ENCODE measurements around the gene OR5K1. TPM values are rescaled to one million over a fixed set of nuclear protein-coding genes. Genes with fewer than 3 reads are reported as not detected.

The OR5K1 gene
- total RNA-seq: not detected in 2 replicates

DNA sequence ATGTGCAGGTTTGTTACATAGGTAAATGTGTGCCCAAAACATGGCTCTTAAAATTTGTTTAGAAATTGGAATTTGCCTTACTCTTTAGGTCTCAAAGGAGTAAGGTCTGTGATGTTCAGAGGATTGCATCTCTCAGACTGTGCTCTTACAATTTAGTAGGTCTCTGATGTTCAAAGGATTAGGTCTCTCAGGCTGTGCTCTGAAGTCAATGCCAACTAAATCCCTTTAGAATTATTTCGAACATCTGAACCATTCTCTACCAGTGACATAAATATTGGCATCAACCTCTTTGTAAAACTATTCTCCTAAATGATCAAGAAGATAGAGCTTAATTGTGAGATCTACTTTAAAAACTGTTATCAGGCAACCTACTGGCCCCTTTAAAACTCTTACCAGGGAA is at the start of gene OR5K1:
Gene OR5K1 (plus strand): TSS at position 301 of the 400 bp plus-strand sequence. CDS start 6,376 bp downstream, outside the sequence.

DNA sequence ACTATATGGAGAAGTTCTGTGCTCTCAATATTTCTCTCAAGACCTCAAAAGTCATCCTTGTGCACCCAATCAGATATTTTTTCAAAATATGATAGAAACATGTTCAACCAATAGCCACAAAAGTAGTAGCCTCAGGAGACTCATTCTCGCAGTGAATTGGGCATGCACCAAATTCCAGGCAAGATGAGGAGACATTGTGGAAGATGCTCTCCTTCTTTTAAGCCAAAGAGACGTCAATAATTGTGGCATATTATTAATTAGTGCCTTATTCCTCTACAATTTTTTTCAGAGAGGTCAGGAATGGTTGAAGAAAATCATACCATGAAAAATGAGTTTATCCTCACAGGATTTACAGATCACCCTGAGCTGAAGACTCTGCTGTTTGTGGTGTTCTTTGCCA is 34.4 kb downstream of the OR5K1 start, which contains the start of gene OR5K2:
Gene OR5K2 (plus strand): TSS at position 301 of the 400 bp plus-strand sequence. CDS start 0 bp downstream, at position 301.

Other genes starting within 250 kb of the OR5K1 start
- not detected in 2 replicates for gene OR5H6, start 199.0 kb upstream of the OR5K1 start, total RNA-seq
- not detected in 2 replicates for gene OR5H2, start 180.7 kb upstream of the OR5K1 start, total RNA-seq
- not detected in 2 replicates for gene OR5K4, start 109.3 kb upstream of the OR5K1 start, total RNA-seq
- gene OR5K3, start 72.5 kb upstream of the OR5K1 start, total RNA-seq: not detected in 2 replicates
- gene OR5K2, start 34.5 kb downstream of the OR5K1 start, total RNA-seq: not detected in 2 replicates
- 74.2 and 124 TPM in 2 replicates for gene CLDND1, start 59.7 kb downstream of the OR5K1 start, total RNA-seq
- not detected in 2 replicates for gene GPR15, start 68.8 kb downstream of the OR5K1 start, total RNA-seq
- 18.9 and 28.7 TPM in 2 replicates for gene CPOX, start 130.4 kb downstream of the OR5K1 start, total RNA-seq